Left lung (tissue), 14 donors: ENCODE results near the gene SART1. TPM values are rescaled to one million over a fixed set of nuclear protein-coding genes. Genes with fewer than 3 reads are reported as not detected.
A peak's percentile ranks its signal among the peaks of the same experiment; 100 is the strongest.

Experiments used
- ATAC-seq: fragments of 200-7000 bp; cut with Tn5 transposase; one replicate; pipeline ENCODE4 v1.9.1; 2020; ENCODE audit warnings: moderate library complexity
- DNase-seq, 4 donors: peaks; one replicate each; pipeline ENCODE4 v3.0.0-alpha.2; 2013 to 2020
- H3K27ac ChIP-seq, 2 donors: fragments of 200-600 bp; sonication (generic) in 1 of 2; one replicate each; pipeline versions ENCODE4 v1.5.0 to v1.8.0; 2020 to 2021
- H3K27me3 ChIP-seq, 2 donors: fragments of 200-600 bp; sonication (generic) in 1 of 2; one replicate each; pipeline versions ENCODE4 v1.5.0 to v1.8.0; 2020 to 2021
- H3K36me3 ChIP-seq, 2 donors: fragments of 200-600 bp; sonication (generic) in 1 of 2; one replicate each; pipeline versions ENCODE4 v1.5.0 to v1.8.0; 2020 to 2021
- H3K4me1 ChIP-seq, 2 donors: fragments of 200-600 bp; one replicate each; pipeline ENCODE4 v1.8.0; 2021
- H3K4me3 ChIP-seq, 2 donors: fragments of 200-600 bp; sonication (generic) in 1 of 2; one replicate each; pipeline versions ENCODE4 v1.5.0 to v1.8.0; 2020 to 2021; ENCODE audit warnings: mild to moderate bottlenecking in 1 of 2
- H3K9me3 ChIP-seq, 2 donors: fragments of 200-600 bp; sonication (generic) in 1 of 2; one replicate each; pipeline versions ENCODE4 v1.5.0 to v1.8.0; 2020 to 2021
- intact Hi-C, 2 donors: fragments of 100-400 bp; cut with DNase I; formaldehyde crosslinking; loops; one replicate each; pipeline versions ENCODE4 v1.11.2 to v1.14.2; 2022
- long read RNA-seq, 12 donors: library from polyadenylated mRNA in 2 of 12; unstranded in 2 of 12; transcript quantifications; one replicate each; pipeline ENCODE4 v2.0.0 and lab custom pipeline, GENCODE V29; 2019 to 2026
- polyA plus RNA-seq, 6 donors: library from polyadenylated mRNA; unstranded; fragments of 120-200 nt; gene quantifications; one replicate each; pipeline ENCODE4 v1.2.1, GENCODE V29; 2013; ENCODE audit not compliant: insufficient read length in 6 of 6
- total RNA-seq, 2 donors: library from RNA; stranded (reverse); fragmentation: NEBNext Ultra II Directional; extraction: Animal tissue kit (Norgen Biotek cat#: 25700); gene quantifications; one replicate each; pipeline ENCODE4 v1.2.1, GENCODE V29; 2021
- TF ChIP-seq, protein P1 (sequence below), 2 donors: fragments of 200-600 bp; sonication (generic) in 1 of 2; IDR thresholded peaks; one replicate each; pipeline versions ENCODE4 v1.5.0 to v1.8.0; 2021; ENCODE audit warnings: antibody characterized with exemption in 2 of 2
- donor health status: DM: no; HTN: yes; CAD: no.
- donor health status: DM: no; HTN: no; CAD: no.

SART1 gene, protein sequence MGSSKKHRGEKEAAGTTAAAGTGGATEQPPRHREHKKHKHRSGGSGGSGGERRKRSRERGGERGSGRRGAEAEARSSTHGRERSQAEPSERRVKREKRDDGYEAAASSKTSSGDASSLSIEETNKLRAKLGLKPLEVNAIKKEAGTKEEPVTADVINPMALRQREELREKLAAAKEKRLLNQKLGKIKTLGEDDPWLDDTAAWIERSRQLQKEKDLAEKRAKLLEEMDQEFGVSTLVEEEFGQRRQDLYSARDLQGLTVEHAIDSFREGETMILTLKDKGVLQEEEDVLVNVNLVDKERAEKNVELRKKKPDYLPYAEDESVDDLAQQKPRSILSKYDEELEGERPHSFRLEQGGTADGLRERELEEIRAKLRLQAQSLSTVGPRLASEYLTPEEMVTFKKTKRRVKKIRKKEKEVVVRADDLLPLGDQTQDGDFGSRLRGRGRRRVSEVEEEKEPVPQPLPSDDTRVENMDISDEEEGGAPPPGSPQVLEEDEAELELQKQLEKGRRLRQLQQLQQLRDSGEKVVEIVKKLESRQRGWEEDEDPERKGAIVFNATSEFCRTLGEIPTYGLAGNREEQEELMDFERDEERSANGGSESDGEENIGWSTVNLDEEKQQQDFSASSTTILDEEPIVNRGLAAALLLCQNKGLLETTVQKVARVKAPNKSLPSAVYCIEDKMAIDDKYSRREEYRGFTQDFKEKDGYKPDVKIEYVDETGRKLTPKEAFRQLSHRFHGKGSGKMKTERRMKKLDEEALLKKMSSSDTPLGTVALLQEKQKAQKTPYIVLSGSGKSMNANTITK
- 10 to 100 TPM; 34.1 to 50.8 TPM for total RNA-seq
- polyA plus RNA-seq: 10 to 100 TPM; 40.0 to 55.4 (median 46.3) TPM
- long read RNA-seq, donor 1, partial matches to known transcripts: 0 of 5 reads
- long read RNA-seq, donor 1, other reads (novel, unspliced or antisense): 0 of 5 reads
- long read RNA-seq, donor 2, transcript SART1-201 (20 exons, 3,293 nt): major isoform, 9 of 9 reads
- long read RNA-seq, donor 2, partial matches to known transcripts: 0 of 9 reads
- long read RNA-seq, donor 2, other reads (novel, unspliced or antisense): 0 of 9 reads
- long read RNA-seq, donor 3, transcript SART1-201 (20 exons, 3,293 nt): major isoform, 10 of 11 reads
- long read RNA-seq, donor 3, partial matches to known transcripts: 0 of 11 reads
- long read RNA-seq, donor 3, other reads (novel, unspliced or antisense): 0 of 11 reads
- long read RNA-seq, donor 4, partial matches to known transcripts: 0 of 3 reads
- long read RNA-seq, donor 4, other reads (novel, unspliced or antisense): 1 of 3 reads
- long read RNA-seq, donor 5, transcript SART1-201 (20 exons, 3,293 nt): major isoform, 8 of 10 reads
- long read RNA-seq, donor 5, partial matches to known transcripts: 0 of 10 reads
- long read RNA-seq, donor 5, other reads (novel, unspliced or antisense): 0 of 10 reads
- long read RNA-seq, donor 6, partial matches to known transcripts: 0 of 4 reads
- long read RNA-seq, donor 6, other reads (novel, unspliced or antisense): 0 of 4 reads
- long read RNA-seq, donor 7, transcript SART1-201 (20 exons, 3,293 nt): major isoform, 6 of 7 reads
- long read RNA-seq, donor 7, partial matches to known transcripts: 0 of 7 reads
- long read RNA-seq, donor 7, other reads (novel, unspliced or antisense): 0 of 7 reads
- long read RNA-seq, donor 8, transcript SART1-201 (20 exons, 3,293 nt): major isoform, 6 of 6 reads
- long read RNA-seq, donor 8, partial matches to known transcripts: 0 of 6 reads
- long read RNA-seq, donor 8, other reads (novel, unspliced or antisense): 0 of 6 reads
- long read RNA-seq, donor 9: 0 reads
- long read RNA-seq, donor 10, transcript SART1-201 (20 exons, 3,293 nt): major isoform, 5 of 14 reads
- long read RNA-seq, donor 10, partial matches to known transcripts: 8 of 14 reads
- long read RNA-seq, donor 10, other reads (novel, unspliced or antisense): 1 of 14 reads
- long read RNA-seq, donor 11, transcript SART1-201 (20 exons, 3,293 nt): major isoform, 7 of 9 reads
- long read RNA-seq, donor 11, partial matches to known transcripts: 0 of 9 reads
- long read RNA-seq, donor 11, other reads (novel, unspliced or antisense): 0 of 9 reads
- long read RNA-seq, donor 12, partial matches to known transcripts: 0 of 5 reads
- long read RNA-seq, donor 12, other reads (novel, unspliced or antisense): 0 of 5 reads

DNA sequence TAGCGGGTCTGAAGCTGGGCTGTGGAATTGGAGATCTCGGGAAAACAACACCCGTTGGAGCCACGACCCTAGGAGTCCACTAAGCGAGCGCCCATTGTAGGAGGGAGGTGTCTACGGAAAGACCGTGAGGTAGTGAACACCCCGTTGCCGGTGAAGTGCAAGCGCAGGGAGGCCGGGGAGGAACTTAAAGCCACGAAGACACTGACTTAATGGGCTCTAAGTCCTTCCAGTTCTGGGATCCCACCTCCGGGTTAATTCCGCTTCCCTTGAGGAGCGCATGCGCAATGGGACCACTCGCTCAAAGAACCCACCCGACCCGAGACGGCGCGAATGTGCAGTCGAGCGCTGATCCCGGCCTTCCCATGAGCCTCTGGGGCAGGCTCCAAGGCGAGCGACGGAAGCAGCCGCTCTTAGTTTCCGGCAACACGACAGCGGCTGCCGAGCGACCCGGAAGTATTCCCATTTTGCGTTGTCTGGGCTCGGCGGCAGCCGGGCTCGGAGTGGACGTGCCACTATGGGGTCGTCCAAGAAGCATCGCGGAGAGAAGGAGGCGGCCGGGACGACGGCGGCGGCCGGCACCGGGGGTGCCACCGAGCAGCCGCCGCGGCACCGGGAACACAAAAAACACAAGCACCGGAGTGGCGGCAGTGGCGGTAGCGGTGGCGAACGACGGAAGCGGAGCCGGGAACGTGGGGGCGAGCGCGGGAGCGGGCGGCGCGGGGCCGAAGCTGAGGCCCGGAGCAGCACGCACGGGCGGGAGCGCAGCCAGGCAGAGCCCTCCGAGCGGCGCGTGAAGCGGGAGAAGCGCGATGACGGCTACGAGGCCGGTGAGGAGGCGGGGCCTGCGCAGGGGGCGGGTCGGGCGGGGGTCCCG lies at the start of gene SART1:
Gene SART1 (plus strand): TSS at position 468 of the 874 bp plus-strand sequence. CDS start 47 bp downstream, at position 515.
- H3K4me3 ChIP-seq: peak within 1 kb of the TSS; percentile 84 to 95
- H3K4me1 ChIP-seq: peaks cover 15 to 28% of the 10 kb centered on the region in 2 donors
- no peaks in the 10 kb centered on the region for H3K9me3 ChIP-seq
- intact Hi-C loops: no loop called here
- peak within 1 kb of the TSS; percentile 81 to 95 for H3K27ac ChIP-seq
- TF ChIP-seq, protein P1, sequence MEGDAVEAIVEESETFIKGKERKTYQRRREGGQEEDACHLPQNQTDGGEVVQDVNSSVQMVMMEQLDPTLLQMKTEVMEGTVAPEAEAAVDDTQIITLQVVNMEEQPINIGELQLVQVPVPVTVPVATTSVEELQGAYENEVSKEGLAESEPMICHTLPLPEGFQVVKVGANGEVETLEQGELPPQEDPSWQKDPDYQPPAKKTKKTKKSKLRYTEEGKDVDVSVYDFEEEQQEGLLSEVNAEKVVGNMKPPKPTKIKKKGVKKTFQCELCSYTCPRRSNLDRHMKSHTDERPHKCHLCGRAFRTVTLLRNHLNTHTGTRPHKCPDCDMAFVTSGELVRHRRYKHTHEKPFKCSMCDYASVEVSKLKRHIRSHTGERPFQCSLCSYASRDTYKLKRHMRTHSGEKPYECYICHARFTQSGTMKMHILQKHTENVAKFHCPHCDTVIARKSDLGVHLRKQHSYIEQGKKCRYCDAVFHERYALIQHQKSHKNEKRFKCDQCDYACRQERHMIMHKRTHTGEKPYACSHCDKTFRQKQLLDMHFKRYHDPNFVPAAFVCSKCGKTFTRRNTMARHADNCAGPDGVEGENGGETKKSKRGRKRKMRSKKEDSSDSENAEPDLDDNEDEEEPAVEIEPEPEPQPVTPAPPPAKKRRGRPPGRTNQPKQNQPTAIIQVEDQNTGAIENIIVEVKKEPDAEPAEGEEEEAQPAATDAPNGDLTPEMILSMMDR (IDR thresholded peaks at IDR 0.05): no peak
- ATAC-seq (peak; percentile 99), DNase-seq (peak; percentile 97 to 99 (median 98))
- no peaks in the 10 kb centered on the region for H3K27me3 ChIP-seq
- H3K36me3 ChIP-seq: peaks cover 0 to 32% of the 10 kb centered on the region in 2 donors

- TF ChIP-seq, protein P1 (IDR thresholded peaks at IDR 0.05): no peak
- peaks cover 40 to 56% of the 10 kb centered on the region in 2 donors for H3K4me1 ChIP-seq
- DNase-seq (no peak), ATAC-seq (peak; percentile 11)
- H3K36me3 ChIP-seq: peaks cover 0 to 6% of the 10 kb centered on the region in 2 donors
- H3K9me3 ChIP-seq: no peaks in the 10 kb centered on the region
- no peak overlapping the region for H3K4me3 ChIP-seq
- H3K27ac ChIP-seq: no peak overlapping the region
- intact Hi-C loops: no loop called here
- peaks cover 0 to 9% of the 10 kb centered on the region in 2 donors for H3K27me3 ChIP-seq
Measured at GRCh38 chr11:65912845-65913244, 48.7 kb upstream of the SART1 start.

GRCh38 chr11:65915101-65915820 lies 46.3 kb upstream of the SART1 start:
- Histone ChIP-seq H3K36me3 (peaks cover 0 to 6% of the 10 kb centered on the region in 2 donors), H3K4me1 (peaks cover 45 to 66% of the 10 kb centered on the region in 2 donors), H3K4me3 (no peak overlapping the region), H3K9me3 (no peaks in the 10 kb centered on the region), H3K27me3 (no peaks in the 10 kb centered on the region), H3K27ac (peak overlapping the region; percentile 81 to 94)
- DNase-seq: no peak
- TF ChIP-seq, protein P1 (IDR thresholded peaks at IDR 0.05): no peak
- intact Hi-C loops: no loop called here
- ATAC-seq: no peak
